ENCODE data around the gene RBM33. TPM values are rescaled to one million over a fixed set of nuclear protein-coding genes. Genes with fewer than 3 reads are reported as not detected.

RBM33 gene
- total RNA-seq, 1 donor from 2014 or later = 21.8 TPM

- DNase-seq (ENCODE audit: low read depth, low spot score) = no peak
Measured at GRCh38 chr7:155793720-155794119, 149.3 kb downstream of the RBM33 start.

DNA sequence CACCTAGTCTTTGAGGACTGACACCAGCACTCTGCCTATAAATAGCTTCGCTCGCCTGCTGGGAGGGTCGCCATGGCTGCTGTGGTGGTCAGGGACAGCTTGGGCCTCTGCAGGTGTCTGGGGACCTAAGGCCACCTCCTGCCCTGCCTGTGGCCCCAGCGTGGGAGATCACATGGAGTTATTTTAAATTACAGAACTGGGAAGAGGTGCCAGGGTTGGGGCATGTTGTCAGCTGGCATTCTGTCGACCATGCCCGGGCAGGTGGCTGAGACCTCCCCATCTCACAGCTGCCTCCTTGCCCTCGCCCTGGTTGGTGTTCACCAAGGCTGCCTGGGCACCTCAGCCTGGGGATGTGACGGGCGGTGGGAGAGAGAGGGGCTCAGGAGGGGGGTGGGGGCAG is 149.7 kb downstream of the RBM33 start:
- DNase-seq (ENCODE audit: low read depth, low spot score) = no peak

DNA sequence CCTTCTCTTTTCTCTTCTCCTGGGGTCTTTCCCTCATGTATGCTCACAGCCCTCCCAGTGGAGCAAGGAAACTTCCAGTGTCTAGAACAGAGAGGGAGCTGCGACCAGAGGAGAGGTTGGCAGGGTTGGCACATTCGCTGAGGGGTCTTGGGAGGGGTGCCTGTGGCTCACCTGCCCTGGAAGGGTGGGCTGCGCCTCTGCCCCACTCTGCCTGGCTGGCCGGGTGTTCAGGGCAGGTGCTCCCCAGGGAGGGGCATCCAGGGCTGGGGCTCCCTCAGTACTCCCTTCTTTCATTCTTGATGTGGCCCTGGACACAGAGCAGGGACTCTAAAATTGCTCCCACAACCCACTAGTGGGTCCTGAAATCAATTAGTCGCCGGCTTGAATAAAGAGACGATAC is 150.9 kb downstream of the RBM33 start:
- DNase-seq (ENCODE audit: low read depth, low spot score) = no peak

- no peak for DNase-seq (ENCODE audit: low read depth, low spot score)
Measured at GRCh38 chr7:155795951-155796350, 151.5 kb downstream of the RBM33 start.

- no peak for DNase-seq (ENCODE audit: low read depth, low spot score)
Measured at GRCh38 chr7:155796381-155797261, 152.2 kb downstream of the RBM33 start.

DNA sequence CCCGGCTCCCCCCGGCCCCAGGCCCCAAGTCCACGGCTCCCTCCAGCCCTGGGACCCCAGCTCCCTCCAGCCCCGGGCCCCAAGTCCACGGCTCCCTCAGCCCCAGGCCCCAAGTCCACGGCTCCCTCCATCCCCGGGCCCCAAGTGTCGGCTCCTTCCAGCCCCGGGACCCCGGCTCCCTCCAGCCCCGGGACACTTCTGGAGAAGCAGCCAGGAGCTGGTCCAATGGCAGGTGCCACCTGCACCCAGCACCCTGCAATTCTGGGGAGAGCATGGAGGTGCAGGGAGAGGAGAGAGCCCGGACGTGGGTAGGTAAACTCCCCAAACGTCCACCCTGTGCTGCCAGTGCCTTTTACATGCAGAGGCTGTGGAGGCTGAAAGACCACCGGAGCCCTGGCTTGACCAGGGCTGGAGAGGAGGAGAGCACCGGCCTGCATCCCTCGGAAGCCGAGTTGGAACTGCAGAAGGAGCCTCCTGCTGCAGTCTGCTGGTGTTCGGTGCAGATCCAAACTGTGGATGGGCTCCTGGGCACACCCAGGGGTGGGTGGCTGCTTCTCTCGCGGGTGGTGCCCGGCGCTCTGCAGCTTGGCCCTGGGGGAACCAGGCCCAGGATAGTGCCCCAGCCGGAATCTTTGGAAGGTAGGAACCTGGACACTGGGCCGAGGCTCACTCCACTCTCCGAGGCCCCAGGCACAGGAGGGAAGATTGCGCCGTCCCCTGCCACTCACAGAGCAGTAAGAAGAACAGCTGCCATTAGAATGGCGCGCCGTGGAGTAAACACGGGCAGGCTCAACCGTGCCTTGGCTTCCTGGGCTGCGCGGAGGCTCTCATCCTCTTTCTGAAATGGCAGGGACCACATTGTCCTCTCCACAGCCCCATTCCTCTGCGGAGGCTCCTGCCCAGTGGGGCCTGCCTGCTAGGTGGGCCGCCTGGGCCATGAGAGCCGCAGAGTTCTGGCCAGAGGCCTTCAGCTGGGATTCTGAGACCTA is 153.1 kb downstream of the RBM33 start:
- no peak for DNase-seq (ENCODE audit: low read depth, low spot score)

DNA sequence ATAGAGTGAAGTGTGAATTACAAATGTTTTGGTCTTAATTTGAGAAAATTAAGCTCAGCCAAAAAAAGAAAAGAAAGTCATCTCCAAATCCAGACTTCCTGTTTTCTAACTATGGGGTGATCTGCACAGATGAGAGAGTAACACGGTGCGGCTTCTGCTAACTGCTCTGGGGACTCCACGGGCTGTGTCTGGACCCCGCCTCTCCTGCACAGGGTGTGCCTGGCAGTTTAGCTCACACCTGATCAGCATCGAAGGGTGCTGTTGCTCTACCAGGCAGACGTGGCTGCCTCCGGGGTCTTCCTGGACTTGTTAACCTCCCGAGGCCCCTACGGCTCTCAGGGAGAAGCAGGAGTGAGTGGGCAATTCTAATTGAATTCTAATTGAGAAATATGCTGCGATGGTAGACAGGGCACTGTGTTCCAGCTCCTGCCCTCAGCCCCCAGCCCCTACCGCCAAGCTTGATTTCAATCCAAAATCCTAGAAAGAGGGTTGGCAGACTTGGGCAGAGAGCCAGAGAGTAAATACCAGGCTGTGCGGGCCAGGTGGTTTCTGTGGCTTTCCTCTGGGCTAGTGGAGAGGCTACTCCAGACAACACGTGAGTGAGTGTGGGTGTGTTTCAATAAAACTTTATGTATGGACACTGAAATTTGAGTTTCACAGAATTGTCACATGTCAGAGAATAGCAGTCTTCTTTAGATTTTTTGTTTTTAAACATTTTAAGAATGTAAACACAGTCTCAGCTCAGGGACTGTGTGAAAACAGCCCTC is 154.4 kb downstream of the RBM33 start:
- DNase-seq (ENCODE audit: low read depth, low spot score) = no peak

DNA sequence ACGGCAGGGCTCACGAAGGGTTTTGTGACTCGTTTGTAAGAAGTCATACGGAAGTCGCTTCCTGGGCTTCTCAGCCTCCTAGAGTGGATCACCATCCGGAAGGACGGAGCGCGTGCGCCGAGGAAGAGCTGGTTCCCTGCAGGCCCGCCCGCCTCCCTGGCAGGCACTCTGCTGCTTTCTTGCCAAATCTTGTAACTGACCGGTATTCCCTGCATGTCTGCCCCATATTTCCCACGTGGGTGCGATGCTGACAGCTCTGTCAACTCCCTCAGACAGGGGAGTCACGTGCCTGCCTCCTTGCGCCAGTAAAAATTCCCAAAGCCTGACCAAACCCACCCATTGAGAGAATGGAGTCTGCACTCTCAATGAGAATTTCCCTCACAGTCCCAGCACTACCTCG is 155.1 kb downstream of the RBM33 start:
- no peak for DNase-seq (ENCODE audit: low read depth, low spot score)

- no peak for DNase-seq (ENCODE audit: low read depth, low spot score)
Measured at GRCh38 chr7:155800301-155800700, 155.8 kb downstream of the RBM33 start.

DNA sequence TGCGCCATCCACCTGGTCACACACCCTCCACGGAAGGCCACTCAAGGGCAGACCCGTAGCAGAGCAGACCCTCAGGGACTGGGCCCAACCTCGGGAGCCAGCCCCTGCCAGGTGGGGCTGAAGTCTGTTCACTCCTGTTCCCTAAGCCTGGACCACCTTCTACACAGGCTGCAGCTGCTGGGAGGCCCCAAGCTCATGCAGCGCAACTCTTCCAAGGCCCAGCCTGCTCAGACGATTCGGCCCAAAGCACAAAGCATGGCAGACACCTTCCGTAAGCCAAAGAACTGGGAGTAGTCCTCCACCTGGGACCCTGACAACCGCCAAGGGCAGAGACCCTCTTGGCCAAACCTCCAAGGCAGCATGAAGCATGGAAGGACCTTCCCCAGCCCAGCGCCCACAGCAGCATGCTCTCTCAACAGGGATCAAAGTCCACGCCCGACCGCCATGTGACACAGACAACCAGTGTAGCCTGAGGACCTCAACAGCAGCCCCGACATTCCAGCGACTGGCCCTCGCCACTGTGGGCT is 156.3 kb downstream of the RBM33 start:
- DNase-seq (ENCODE audit: low read depth, low spot score) = no peak

DNA sequence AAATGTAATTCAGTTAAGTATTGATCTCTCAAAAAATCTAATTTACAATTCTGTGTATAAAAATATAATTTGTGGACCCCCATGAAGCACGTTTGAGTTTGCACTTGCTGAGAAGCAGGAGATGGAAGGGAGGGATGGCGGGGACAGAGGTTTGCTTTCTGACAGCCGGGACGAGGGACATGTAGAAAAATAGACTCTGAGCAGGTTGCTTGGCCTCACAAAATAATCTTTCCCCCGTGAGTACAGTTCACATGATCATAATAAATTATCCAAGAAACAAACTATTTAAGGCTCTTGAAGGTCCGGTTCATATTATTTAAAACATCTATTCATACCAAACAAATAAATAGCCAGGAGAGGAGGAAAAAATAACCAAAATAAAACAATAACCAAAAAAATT is 157.8 kb downstream of the RBM33 start:
- no peak for DNase-seq (ENCODE audit: low read depth, low spot score)

DNA sequence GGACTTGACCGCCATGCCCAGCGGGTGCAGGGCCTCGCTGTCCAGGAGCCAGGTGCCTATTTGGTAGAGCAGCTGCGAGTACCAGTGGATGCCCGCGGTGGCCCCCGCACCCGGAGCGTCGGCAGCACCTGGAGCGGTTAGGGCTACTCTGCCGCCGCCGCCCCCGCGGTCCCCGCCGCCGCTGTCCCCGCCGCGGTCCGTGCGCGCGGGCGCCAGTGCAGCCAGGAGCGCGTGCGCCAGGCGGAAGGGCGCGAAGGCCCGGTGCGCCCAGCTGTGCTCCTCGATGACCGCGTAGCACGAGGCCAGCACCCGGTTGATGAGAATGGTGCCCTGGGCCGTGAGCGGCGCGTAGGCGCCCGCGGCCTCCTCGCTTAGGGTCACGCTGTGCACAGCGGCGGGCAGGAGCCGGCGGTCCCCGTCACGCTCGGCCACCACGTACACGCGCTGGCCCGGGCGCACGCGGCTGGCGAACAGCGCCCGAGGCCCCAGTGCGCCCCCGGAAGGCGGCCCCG is 158.5 kb downstream of the RBM33 start:
- DNase-seq (ENCODE audit: low read depth, low spot score) = no peak

GRCh38 chr7:155803418-155804376 is 159.2 kb downstream of the RBM33 start:
- no peak for DNase-seq (ENCODE audit: low read depth, low spot score)

DNA sequence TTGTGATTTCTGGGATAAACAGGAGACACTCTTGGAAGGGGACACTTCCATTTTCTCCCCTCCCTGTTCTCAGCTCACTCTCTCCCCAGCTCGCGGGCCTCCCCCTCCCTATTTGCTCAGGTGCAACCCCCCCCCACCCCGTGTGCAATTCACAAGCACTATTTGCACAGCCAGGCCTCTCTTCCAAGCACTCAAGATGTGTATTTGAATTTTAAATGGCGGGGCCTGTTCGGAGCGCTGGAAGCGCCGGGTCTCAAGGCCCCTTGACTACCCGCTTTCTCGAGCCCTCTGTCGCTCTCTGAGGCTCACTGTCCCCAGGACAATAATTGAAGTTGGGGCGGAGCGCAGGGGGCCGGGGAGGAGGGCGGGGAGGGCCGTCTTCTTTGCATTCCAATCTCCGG is 160.0 kb downstream of the RBM33 start:
- DNase-seq (ENCODE audit: low read depth, low spot score) = no peak

- DNase-seq (ENCODE audit: low read depth, low spot score) = peak; percentile 19
Measured at GRCh38 chr7:155804897-155805825, 160.7 kb downstream of the RBM33 start.

- no peak for DNase-seq (ENCODE audit: low read depth, low spot score)
Measured at GRCh38 chr7:155805826-155806095, 161.3 kb downstream of the RBM33 start.

DNA sequence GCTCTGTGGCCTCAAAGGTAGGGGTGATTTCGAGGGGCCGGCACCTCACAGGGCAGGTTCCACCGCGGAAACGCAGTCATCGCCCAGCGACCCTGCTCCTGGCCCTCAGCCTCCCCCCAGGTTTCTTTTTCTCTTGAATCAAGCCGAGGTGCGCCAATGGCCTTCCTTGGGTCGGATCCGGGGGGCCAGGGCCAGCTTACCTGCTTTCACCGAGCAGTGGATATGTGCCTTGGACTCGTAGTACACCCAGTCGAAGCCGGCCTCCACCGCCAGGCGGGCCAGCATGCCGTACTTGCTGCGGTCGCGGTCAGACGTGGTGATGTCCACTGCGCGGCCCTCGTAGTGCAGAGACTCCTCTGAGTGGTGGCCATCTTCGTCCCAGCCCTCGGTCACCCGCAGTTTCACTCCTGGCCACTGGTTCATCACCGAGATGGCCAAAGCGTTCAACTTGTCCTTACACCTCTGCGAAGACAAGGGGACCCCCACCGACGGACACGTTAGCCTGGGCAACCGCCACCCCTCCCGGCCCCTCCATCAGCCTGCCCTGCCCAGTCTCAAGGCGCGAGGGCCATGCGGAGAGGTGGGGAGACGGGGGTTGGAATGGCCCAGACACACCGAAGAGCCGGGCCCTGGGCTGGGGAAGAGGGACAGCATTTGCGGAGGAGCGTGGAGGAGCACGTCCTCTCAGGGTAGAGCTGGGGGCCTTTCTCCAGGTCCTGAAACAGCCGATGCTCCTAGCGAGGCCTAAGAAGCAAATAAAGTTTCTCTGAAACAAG is 161.8 kb downstream of the RBM33 start:
- DNase-seq (ENCODE audit: low read depth, low spot score) = no peak

DNA sequence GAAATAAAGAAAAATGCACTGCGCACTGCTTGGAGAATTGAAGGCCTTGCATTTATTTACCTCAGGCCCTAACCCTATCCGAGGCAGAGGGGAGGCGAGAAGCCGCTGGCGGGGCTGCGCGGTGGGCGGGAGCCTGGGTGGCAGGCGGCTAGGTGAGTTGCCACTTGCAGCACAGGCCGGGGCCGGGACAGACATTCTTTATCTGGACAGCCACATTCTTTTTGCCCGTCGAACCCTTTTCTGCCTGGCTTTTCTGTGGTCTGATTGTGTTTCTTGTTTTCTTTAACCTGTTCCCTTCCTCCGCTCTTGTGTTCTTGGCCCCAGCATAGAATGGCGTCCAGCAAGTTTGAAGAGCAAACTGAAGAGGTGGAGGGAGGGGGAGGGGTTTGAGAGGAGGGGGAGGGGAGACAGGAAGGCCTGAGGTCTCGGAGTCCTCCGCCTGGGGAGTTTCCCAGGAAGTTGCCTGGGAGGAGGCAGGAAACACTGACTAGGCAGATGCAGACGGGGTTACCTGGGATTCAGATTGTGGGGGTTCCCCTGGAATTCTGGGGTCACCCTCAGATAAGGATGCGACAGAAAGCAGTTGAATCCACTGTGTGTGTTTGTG is 162.7 kb downstream of the RBM33 start:
- DNase-seq (ENCODE audit: low read depth, low spot score) = no peak
